ENCODE results near the gene TINAGL1.

TINAGL1 gene

GRCh38 chr1:31593136-31593665, 16.9 kb downstream of the TINAGL1 start:
- no peak for TF ChIP-seq CTCF (IDR thresholded peaks at IDR 0.05)
- no peak for TF ChIP-seq ZFX (IDR thresholded peaks at IDR 0.05; ENCODE audit: borderline replicate concordance)
- H3K27ac ChIP-seq: no peak overlapping the region

GRCh38 chr1:31593770-31594632, 17.7 kb downstream of the TINAGL1 start:
- no peak overlapping the region for H3K27ac ChIP-seq
- TF ChIP-seq CTCF (IDR thresholded peaks at IDR 0.05) (peak; percentile 94), ZFX (IDR thresholded peaks at IDR 0.05; ENCODE audit: borderline replicate concordance) (no peak)

- H3K27ac ChIP-seq: no peak overlapping the region
- TF ChIP-seq ZFX (IDR thresholded peaks at IDR 0.05; ENCODE audit: borderline replicate concordance): no peak
- TF ChIP-seq CTCF (IDR thresholded peaks at IDR 0.05): no peak
Observed at GRCh38 chr1:31595836-31596736, 19.8 kb downstream of the TINAGL1 start.

GRCh38 chr1:31596737-31597097, 20.4 kb downstream of the TINAGL1 start:
- H3K27ac ChIP-seq: no peak overlapping the region
- no peak for TF ChIP-seq ZFX (IDR thresholded peaks at IDR 0.05; ENCODE audit: borderline replicate concordance)

- H3K27ac ChIP-seq: no peak overlapping the region
- TF ChIP-seq CTCF (IDR thresholded peaks at IDR 0.05) (no peak), ZFX (IDR thresholded peaks at IDR 0.05; ENCODE audit: borderline replicate concordance) (no peak)
Observed at GRCh38 chr1:31598980-31599379, 22.7 kb downstream of the TINAGL1 start.

- no peak overlapping the region for H3K27ac ChIP-seq
- no peak for TF ChIP-seq ZFX (IDR thresholded peaks at IDR 0.05; ENCODE audit: borderline replicate concordance)
- no peak for TF ChIP-seq CTCF (IDR thresholded peaks at IDR 0.05)
Observed at GRCh38 chr1:31600641-31601040, 24.3 kb downstream of the TINAGL1 start.

- no peak for TF ChIP-seq ZFX (IDR thresholded peaks at IDR 0.05; ENCODE audit: borderline replicate concordance)
- H3K27ac ChIP-seq: no peak overlapping the region
Observed at GRCh38 chr1:31602081-31602480, 25.8 kb downstream of the TINAGL1 start.

All from 22Rv1 (cell line).